ENCODE data around the gene LINGO1.
A peak's percentile ranks its signal among the peaks of the same experiment; 100 is the strongest.

LINGO1 gene

DNA sequence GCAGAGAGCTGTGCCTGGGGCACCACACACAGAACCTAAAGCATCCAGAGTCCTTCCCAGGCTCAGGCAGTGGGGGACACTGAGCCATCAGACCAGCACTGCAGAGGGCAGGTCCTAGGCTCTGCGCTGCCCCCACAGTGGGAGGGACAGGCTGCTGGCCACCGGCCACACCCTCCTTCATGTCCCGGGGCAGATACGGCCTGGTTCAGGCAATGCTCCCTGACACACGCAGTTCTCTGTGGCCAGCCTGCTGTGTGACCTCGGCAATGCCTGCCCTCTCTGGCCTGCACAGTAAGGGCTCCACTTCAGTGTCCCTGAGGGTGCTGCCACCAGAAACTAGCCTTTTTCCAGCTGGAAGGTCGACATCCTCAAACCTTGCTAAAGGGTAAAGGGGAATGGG, 12.4 kb downstream of the LINGO1 start:
- in situ Hi-C loops (cut with MboI; ENCODE audit: low sequenced_read_pairs, unreplicated experiment) = no loop called here
- TF ChIP-seq CTCF (IDR thresholded peaks at IDR 0.05; ENCODE audit: borderline replicate concordance, control extremely low read depth, extremely low read depth, insufficient read depth, missing control alignments) = no peak
- no peak for DNase-seq (ENCODE audit: low spot score)

DNA sequence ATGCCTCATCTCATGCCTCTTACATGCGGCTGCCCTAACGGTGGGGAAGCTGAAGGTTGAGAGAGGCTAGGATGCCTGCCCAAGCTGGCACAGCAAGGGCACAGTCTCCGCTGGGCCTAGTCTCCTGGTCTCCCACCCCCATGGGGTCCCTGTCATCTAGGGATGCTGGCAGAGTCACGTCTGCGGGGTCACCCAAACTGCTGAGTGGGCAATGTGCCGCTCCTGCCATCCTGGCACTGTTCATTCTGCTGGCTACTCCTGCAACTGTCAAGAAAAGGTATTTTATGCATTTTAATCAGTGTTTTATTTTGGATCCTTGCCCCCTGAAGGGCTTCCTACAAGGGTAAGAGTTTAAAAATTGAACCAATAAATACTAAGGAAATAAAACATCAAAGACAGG, 12.8 kb downstream of the LINGO1 start:
- no peak for TF ChIP-seq CTCF (IDR thresholded peaks at IDR 0.05; ENCODE audit: borderline replicate concordance, control extremely low read depth, extremely low read depth, insufficient read depth, missing control alignments)
- in situ Hi-C loops (cut with MboI; ENCODE audit: low sequenced_read_pairs, unreplicated experiment) = no loop called here
- DNase-seq (ENCODE audit: low spot score) = no peak

GRCh38 chr15:77617476-77618230, 15.1 kb downstream of the LINGO1 start:
- DNase-seq (ENCODE audit: low spot score) = no peak
- peak; percentile 15 for TF ChIP-seq CTCF (IDR thresholded peaks at IDR 0.05; ENCODE audit: borderline replicate concordance, control extremely low read depth, extremely low read depth, insufficient read depth, missing control alignments)

DNA sequence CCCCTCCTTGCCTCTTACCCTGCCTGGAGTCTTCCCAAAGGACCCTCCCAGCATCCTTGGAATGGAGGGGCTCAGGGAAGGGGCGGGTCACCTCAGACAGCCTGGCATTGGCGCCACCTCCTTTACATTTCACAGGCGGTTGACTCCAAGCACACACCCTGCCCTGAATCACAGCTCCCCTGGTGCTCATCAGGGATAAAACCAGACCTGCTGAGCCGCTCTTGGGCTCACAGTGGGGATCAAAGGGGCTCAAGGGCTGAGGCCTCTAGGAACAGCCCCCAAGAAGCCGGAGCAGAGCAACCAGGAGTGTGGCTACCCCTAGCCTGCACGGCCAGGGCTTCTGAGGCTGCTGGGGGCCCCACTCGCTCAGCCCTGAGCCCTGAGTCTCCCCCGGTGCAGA, 16.6 kb downstream of the LINGO1 start:
- no peak for TF ChIP-seq CTCF (IDR thresholded peaks at IDR 0.05; ENCODE audit: borderline replicate concordance, control extremely low read depth, extremely low read depth, insufficient read depth, missing control alignments)
- no peak for DNase-seq (ENCODE audit: low spot score)
- in situ Hi-C loops (cut with MboI; ENCODE audit: low sequenced_read_pairs, unreplicated experiment) = no loop called here

More at GRCh38 chr15:77617476-77618230, 15.1 kb downstream of the LINGO1 start:
- in situ Hi-C loops (cut with MboI; ENCODE audit: low sequenced_read_pairs, unreplicated experiment) = no loop called here

DNA sequence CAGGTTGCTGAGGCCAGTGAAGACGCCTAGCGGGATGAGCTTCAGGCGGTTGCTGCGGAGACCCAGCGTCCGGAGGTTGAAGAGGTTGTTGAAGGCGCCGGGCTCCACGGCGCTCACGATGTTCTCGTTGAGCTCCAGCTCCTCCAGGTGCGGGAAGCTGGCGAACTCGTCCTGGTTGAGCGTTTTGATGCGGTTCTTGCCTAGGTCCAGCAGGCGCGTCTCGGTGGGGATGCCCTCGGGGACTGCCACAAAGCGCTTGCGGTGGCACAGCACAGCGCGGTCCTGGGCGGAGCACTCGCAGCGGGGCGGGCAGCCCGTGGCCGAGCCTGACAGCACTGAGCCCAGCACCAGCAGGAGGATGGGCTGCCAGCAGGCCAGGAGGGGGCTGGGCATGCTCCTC, 17.2 kb downstream of the LINGO1 start:
- no peak for TF ChIP-seq CTCF (IDR thresholded peaks at IDR 0.05; ENCODE audit: borderline replicate concordance, control extremely low read depth, extremely low read depth, insufficient read depth, missing control alignments)
- in situ Hi-C loops (cut with MboI; ENCODE audit: low sequenced_read_pairs, unreplicated experiment) = no loop called here
- no peak for DNase-seq (ENCODE audit: low spot score)

DNA sequence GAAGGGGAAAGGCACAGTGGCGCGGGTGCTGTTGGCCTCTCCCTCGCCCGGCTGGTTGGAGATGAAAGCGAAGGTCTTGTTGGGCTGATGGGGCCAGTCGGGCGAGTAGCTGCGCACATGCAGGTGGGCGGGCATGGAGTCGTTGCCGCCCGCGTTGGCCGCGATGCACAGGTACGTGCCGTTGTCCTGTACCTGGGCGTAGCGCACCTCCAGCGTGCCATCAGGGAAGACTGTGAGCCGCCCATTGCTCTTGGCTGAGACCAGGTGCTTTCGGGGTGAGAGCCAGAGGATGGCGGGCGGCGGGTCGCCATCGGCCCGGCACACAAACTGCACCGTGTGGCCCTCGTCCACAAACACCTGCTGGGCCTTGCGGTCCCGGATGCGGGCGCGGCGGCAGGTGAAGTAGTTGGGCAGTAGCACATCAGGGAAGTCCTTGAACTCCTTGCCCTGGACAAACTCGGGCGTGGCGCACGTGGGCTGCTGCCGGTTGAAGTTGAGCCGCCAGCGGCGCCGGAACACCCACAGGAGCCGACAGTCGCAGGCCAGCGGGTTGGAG, 18.4 kb downstream of the LINGO1 start:
- TF ChIP-seq CTCF (IDR thresholded peaks at IDR 0.05; ENCODE audit: borderline replicate concordance, control extremely low read depth, extremely low read depth, insufficient read depth, missing control alignments) = no peak
- DNase-seq (ENCODE audit: low spot score) = no peak
- in situ Hi-C loops (cut with MboI; ENCODE audit: low sequenced_read_pairs, unreplicated experiment) = no loop called here
